GM23248 (cell line): Measurements from ENCODE around the gene OSER1.

ENCODE experiments used
- EZH2 ChIP-seq: fragments of 200-600 bp; sonication (generic); IDR thresholded peaks from 2 replicates; pipeline ENCODE4 v1.6.1; 2018; ENCODE audit warnings: antibody characterized with exemption, mild to moderate bottlenecking; ENCODE audit not compliant: insufficient read depth, poor library complexity, severe bottlenecking
- EZH2phosphoT487 ChIP-seq: fragments of 200-600 bp; sonication (generic); IDR thresholded peaks from 2 replicates; pipeline ENCODE4 v1.6.1; 2018; ENCODE audit warnings: antibody characterized with exemption, moderate library complexity, mild to moderate bottlenecking, low read depth; ENCODE audit not compliant: insufficient read depth

- TF ChIP-seq EZH2: no peak
- no peak for TF ChIP-seq EZH2phosphoT487
Measured at GRCh38 chr20:44187054-44187771, 23.4 kb downstream of the OSER1 start, which contains the start of gene JPH2.
